Lower leg skin (tissue), 3 donors: Measurements from ENCODE around the gene OCLN.

Source experiments
- POLR2A ChIP-seq, 2 donors: fragments of 450-650 bp; IDR thresholded peaks; one replicate each; pipeline ENCODE4 v1.6.1; 2016 to 2017; ENCODE audit warnings: antibody characterized with exemption in 2 of 2, mild to moderate bottlenecking in 1 of 2, moderate library complexity in 1 of 2
- TF ChIP-seq, protein P1 (sequence below), 3 donors: fragments of 450-650 bp; IDR thresholded peaks; one replicate each; pipeline ENCODE4 v1.5.1; 2016; ENCODE audit warnings: antibody characterized with exemption in 3 of 3, mild to moderate bottlenecking in 3 of 3, moderate library complexity in 2 of 3

DNA sequence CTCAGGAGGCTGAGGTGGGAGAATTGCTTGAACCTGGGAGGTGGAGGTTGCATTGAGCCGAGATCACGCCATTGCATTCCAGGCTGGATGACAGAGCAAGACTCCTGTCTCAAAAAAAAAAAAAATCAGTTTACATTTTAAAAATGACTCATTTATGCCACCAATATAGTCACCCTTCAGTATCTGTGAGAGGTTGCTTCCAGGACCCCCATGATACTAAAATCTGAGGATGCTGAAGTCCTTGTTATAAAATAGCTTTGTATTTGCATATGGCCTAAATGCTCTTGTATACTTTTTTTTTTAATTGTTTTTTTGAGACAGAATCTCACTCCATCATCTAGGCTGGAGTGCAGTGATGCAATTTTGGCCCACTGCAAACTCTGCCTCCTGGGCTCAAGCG lies 5.8 kb downstream of the OCLN start:
- TF ChIP-seq, protein P1, sequence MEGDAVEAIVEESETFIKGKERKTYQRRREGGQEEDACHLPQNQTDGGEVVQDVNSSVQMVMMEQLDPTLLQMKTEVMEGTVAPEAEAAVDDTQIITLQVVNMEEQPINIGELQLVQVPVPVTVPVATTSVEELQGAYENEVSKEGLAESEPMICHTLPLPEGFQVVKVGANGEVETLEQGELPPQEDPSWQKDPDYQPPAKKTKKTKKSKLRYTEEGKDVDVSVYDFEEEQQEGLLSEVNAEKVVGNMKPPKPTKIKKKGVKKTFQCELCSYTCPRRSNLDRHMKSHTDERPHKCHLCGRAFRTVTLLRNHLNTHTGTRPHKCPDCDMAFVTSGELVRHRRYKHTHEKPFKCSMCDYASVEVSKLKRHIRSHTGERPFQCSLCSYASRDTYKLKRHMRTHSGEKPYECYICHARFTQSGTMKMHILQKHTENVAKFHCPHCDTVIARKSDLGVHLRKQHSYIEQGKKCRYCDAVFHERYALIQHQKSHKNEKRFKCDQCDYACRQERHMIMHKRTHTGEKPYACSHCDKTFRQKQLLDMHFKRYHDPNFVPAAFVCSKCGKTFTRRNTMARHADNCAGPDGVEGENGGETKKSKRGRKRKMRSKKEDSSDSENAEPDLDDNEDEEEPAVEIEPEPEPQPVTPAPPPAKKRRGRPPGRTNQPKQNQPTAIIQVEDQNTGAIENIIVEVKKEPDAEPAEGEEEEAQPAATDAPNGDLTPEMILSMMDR (IDR thresholded peaks at IDR 0.05), result no peak
- TF ChIP-seq POLR2A (IDR thresholded peaks at IDR 0.05), result no peak
